Kidney (tissue), 14 donors: ENCODE data around the gene CLEC3A. TPM values are rescaled to one million over a fixed set of nuclear protein-coding genes. Genes with fewer than 3 reads are reported as not detected.
A peak's percentile ranks its signal among the peaks of the same experiment; 100 is the strongest.

Source experiments
- DNase-seq, 5 donors: peaks; one replicate each; pipeline ENCODE4 v3.0.0-alpha.2; 2013 to 2020
- FAIRE-seq: peaks from 2 replicates; lab custom pipeline; 2012; peaks lifted over from hg19 to GRCh38; lab: Jason Lieb, UNC
- H3K27ac ChIP-seq, 2 donors: one replicate each; pipeline ENCODE4 v1.7.0; 2013; ENCODE audit warnings: low read depth in 2 of 2, low read length in 2 of 2, inconsistent platforms in 1 of 2
- H3K27me3 ChIP-seq: one replicate; pipeline ENCODE4 v1.7.1; 2013; ENCODE audit warnings: low read length, inconsistent platforms; ENCODE audit not compliant: control insufficient read depth, insufficient read depth
- H3K36me3 ChIP-seq, 3 donors: one replicate each; pipeline versions ENCODE4 v1.7.0 to v1.7.1; 2013; ENCODE audit warnings: low read length in 3 of 3, control low read depth in 1 of 3, inconsistent platforms in 1 of 3; ENCODE audit not compliant: insufficient read depth in 3 of 3, control insufficient read depth in 2 of 3
- H3K4me1 ChIP-seq, 3 donors: one replicate each; pipeline versions ENCODE4 v1.7.0 to v1.7.1; 2013; ENCODE audit warnings: low read length in 3 of 3, inconsistent platforms in 1 of 3, low read depth in 1 of 3; ENCODE audit not compliant: control insufficient read depth in 2 of 3, insufficient read depth in 2 of 3
- H3K4me3 ChIP-seq, 3 donors: one replicate each; pipeline versions ENCODE4 v1.7.0 to v1.8.1; 2013; ENCODE audit warnings: low read length in 3 of 3, control low read depth in 1 of 3, inconsistent platforms in 1 of 3
- H3K9ac ChIP-seq, 3 donors: one replicate each; pipeline versions ENCODE4 v1.7.0 to v1.7.1; 2013; ENCODE audit warnings: low read length in 3 of 3, control low read depth in 1 of 3, inconsistent platforms in 1 of 3
- H3K9me3 ChIP-seq, 3 donors: one replicate each; pipeline versions ENCODE4 v1.7.0 to v1.7.1; 2013; ENCODE audit warnings: low read length in 3 of 3, control low read depth in 1 of 3, inconsistent platforms in 1 of 3; ENCODE audit not compliant: control insufficient read depth in 2 of 3, insufficient read depth in 1 of 3
- CTCF ChIP-seq: IDR thresholded peaks from 3 replicates; pipeline ENCODE4 v1.5.1; 2012; ENCODE audit warnings: mild to moderate bottlenecking, moderate library complexity, borderline replicate concordance; ENCODE audit not compliant: insufficient read depth; ENCODE audit errors: extremely low read depth
- intact Hi-C: fragments of 100-400 bp; cut with DNase I; formaldehyde crosslinking; loops from one replicate; pipeline ENCODE4 v1.11.1; 2022
- polyA plus RNA-seq: library from polyadenylated mRNA; stranded (reverse); fragments of 350-450 nt; fragmentation: Illumina TruSeq; extraction: RNeasy Lipid Tissue Mini Kit (QIAGEN cat#74804); gene quantifications from one replicate; pipeline ENCODE4 v1.2.3, GENCODE V29; 2014; ENCODE audit warnings: low read depth, low replicate concordance; ENCODE audit not compliant: insufficient read depth
- total RNA-seq: library from RNA; stranded (reverse); fragmentation: NEBNext Ultra II Directional; extraction: Animal tissue kit (Norgen Biotek cat#: 25700); gene quantifications from one replicate; pipeline ENCODE4 v1.2.1, GENCODE V29; 2021
- donor health status: control.
- donor health status: control.
- donor health status: control.
- donor health status: control.
- donor health status: control.
- donor health status: DM: yes; HTN: yes; CAD: no.
- donor health status: Normal renal cell carcinoma (clear cell type).

Gene CLEC3A
- total and polyA plus RNA-seq, 2 donors from 2014 or later, result not detected

DNA sequence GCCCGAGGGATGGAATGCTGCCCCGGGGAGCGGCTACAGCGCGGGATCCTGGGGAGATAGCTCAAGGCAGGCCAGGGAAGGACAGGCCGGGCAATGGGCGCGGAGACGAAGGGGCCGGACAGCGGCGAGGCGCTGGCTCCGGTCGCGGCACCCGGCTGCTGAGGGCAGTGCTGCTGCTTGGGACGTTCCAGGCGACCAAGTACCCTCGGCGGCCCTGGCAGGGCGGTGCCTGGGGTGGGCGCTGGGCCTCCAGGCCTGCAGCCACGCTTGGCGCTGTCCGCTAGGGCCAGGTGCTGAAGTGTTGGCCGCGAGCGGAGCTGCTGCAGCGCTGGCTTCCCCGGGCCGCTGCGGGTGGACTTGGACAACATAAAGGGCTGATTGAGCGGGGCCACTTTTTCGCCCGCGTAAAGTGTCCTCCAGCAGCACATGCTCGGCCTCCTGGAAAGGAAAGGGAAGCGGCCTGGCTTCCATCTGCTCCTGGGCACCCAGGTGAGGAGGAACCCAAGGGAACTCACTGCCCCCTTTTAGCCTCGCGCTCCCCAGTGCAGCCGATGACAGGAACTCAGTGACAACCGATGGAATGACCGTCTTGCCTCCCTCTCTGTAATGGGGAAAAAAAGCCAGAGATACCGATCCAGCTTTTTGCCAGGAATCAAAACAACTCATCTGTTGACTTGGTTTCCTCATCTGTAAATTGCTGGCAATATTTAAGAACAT lies 23.7 kb downstream of the CLEC3A start:
- no peaks in the 10 kb centered on the region for H3K9me3 ChIP-seq
- no peak overlapping the region for H3K9ac ChIP-seq
- H3K4me3 ChIP-seq, result no peak overlapping the region
- intact Hi-C loops, result no loop called here
- H3K4me1 ChIP-seq, result peaks cover 0 to 2% (median 0%) of the 10 kb centered on the region in 3 donors
- DNase-seq, result peak; percentile 90 to 95 (median 94)
- H3K27me3 ChIP-seq, result no peaks in the 10 kb centered on the region
- no peak overlapping the region for H3K27ac ChIP-seq
- H3K36me3 ChIP-seq, result no peaks in the 10 kb centered on the region
- no peak for FAIRE-seq
- TF ChIP-seq CTCF, result peak; percentile 21

- H3K27ac ChIP-seq, result no peak overlapping the region
- H3K9me3 ChIP-seq, result no peaks in the 10 kb centered on the region
- H3K4me1 ChIP-seq, result peaks cover 0 to 2% (median 0%) of the 10 kb centered on the region in 3 donors
- no peaks in the 10 kb centered on the region for H3K36me3 ChIP-seq
- H3K27me3 ChIP-seq, result no peaks in the 10 kb centered on the region
- no peak overlapping the region for H3K9ac ChIP-seq
- FAIRE-seq (no peak), DNase-seq (no peak)
- no peak overlapping the region for H3K4me3 ChIP-seq
- no peak for TF ChIP-seq CTCF
- intact Hi-C loops, result no loop called here
These were observed 26.0 kb downstream of the CLEC3A start for GRCh38 chr16:78048319-78048718.

DNA sequence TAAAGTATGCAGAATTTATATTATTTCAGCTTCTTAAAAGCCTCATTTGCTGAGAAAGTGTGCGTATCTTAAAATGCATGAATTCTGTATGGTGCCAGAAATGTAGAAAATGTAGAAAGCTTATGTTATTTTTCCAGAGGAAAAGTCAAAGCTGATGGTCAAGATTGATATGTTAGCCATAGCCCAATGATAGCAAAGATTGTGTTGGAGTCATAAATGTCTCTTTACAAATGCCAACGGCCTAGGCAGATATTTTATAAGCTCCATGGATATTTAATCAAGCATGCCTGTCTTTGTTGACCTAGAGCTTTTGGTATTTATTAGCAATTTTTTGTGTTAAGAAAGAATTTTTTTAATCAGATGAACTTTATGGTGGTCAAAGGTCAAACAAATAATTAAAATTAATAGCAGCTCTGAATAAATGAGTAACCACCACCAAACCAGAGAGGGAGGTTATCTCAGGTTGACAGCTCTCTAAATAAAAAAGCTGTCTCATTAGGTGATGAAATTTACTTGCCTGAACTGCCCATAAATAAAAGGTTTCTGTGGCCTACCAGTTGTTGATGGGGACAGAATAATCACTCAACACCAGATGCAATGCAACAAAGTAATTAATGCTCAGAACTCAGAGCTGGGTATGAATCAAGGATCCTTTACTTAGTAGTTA lies 28.5 kb downstream of the CLEC3A start:
- no peak overlapping the region for H3K4me3 ChIP-seq
- intact Hi-C loops, result no loop called here
- no peaks in the 10 kb centered on the region for H3K4me1 ChIP-seq
- FAIRE-seq, result no peak
- no peak for TF ChIP-seq CTCF
- no peak overlapping the region for H3K9ac ChIP-seq
- no peaks in the 10 kb centered on the region for H3K36me3 ChIP-seq
- H3K27me3 ChIP-seq, result no peaks in the 10 kb centered on the region
- DNase-seq, result peak in 2 of 5 donors; percentile 35 to 54
- H3K27ac ChIP-seq, result peak overlapping the region in 1 of 2 donors; percentile 9
- H3K9me3 ChIP-seq, result no peaks in the 10 kb centered on the region
